NT2/D1 (cell line): ENCODE data around the gene ABCB11.

Source experiments
- DNase-seq: peaks from one replicate; pipeline ENCODE4 v3.0.0-alpha.2; 2011; ENCODE audit warnings: low read depth, low spot score
- H3K27me3 ChIP-seq: 2 replicates; pipeline ENCODE4 v1.6.0; 2011; ENCODE audit warnings: mild to moderate bottlenecking; ENCODE audit not compliant: insufficient read length, insufficient read depth
- H3K36me3 ChIP-seq: 2 replicates; pipeline ENCODE4 v1.6.1; 2011; ENCODE audit warnings: mild to moderate bottlenecking, low read length, mixed read lengths; ENCODE audit not compliant: insufficient read depth, insufficient read length
- H3K4me1 ChIP-seq: 2 replicates; pipeline ENCODE4 v1.5.1; 2011; ENCODE audit not compliant: insufficient read depth, insufficient read length
- H3K4me3 ChIP-seq: 2 replicates; pipeline ENCODE4 v1.5.1; 2011; ENCODE audit warnings: low read depth; ENCODE audit not compliant: insufficient read length
- H3K9ac ChIP-seq: 2 replicates; pipeline ENCODE4 v1.6.0; 2011; ENCODE audit warnings: low read depth; ENCODE audit not compliant: insufficient read length
- H3K9me3 ChIP-seq: 2 replicates; pipeline ENCODE4 v1.5.1; 2011; ENCODE audit warnings: mild to moderate bottlenecking, low read length; ENCODE audit not compliant: insufficient read depth
- SUZ12 ChIP-seq: IDR thresholded peaks from 2 replicates; pipeline ENCODE4 v1.6.1; 2011; ENCODE audit not compliant: insufficient read length, insufficient read depth; ENCODE audit errors: extremely low read depth
- YY1 ChIP-seq: IDR thresholded peaks from 2 replicates; pipeline ENCODE4 v1.6.1; 2011; ENCODE audit not compliant: insufficient read length, insufficient read depth
- ZNF274 ChIP-seq: IDR thresholded peaks from 2 replicates; pipeline ENCODE4 v1.6.1; 2011; ENCODE audit warnings: mild to moderate bottlenecking, low read depth, low read length

ABCB11 gene

DNA sequence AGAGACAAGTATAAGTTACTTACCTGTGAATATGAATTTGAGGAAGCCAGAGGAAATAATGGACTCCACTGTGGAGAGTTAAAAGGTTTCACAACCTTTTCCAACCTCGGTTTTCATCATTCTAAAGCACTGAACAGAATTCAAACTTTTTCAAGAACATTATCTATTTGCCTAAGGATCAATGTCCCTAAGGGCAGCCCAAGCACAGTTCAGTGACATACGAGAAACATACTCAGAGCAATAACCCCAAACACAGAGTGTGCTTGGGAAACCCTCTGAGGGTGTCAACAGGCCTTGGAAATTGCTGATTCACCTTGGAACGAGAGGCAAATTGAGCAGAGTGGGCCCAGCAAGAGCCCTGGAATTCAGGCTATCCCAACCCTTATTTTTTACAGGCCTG lies at the start of gene ABCB11:
Gene ABCB11, minus strand, starts transcription at position 123 of the 400 bp plus-strand sequence. CDS start 13,199 bp downstream, outside the sequence.
- Histone ChIP-seq H3K27me3 (no peaks in the 10 kb centered on the region), H3K9ac (no peak within 1 kb of the TSS), H3K4me1 (no peaks in the 10 kb centered on the region), H3K4me3 (no peak within 1 kb of the TSS), H3K36me3 (no peaks in the 10 kb centered on the region), H3K9me3 (no peaks in the 10 kb centered on the region)
- no peak for DNase-seq
- TF ChIP-seq SUZ12 = no peak
- TF ChIP-seq ZNF274 = no peak
- TF ChIP-seq YY1 = no peak

DNA sequence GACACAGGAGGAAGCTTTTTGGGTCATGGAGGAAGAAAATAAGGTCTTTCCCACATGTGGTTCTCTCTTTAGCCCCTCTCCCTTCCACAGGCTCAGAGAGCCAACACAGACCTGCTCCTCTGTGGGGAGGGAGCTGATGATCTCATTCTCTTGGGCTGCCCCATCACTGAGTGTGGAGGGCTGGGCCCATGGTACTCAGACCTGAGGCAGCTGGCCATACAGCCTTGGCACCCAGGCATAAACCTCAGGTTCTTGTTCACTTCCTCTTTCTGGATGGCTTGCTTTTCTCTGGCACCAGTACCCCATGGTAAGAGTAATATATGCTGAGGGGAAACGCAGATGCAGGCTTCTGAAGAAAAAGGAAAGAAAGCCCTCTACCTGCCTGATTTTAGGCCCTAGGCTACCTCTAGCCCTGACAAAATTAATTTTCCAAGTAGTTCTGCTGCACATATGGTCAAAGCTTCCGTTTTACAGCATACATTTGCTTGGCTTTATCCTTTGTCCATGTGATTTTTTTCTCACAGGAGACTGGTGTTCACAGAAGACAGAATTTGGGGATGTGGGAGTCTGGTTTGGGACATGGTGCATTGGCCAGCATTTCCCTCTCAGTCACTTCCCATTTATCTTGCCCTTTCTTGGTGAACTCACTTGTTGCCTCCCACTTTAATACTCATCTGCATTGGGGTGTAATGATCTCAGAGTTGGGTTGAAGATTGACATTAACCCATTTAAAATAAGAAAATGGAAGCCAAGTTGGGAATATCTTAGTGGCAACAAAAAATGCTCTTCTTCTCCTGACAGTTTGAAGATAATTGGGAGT lies 49.3 kb upstream of the ABCB11 start:
- no peaks in the 10 kb centered on the region for H3K36me3 ChIP-seq
- no peaks in the 10 kb centered on the region for H3K4me1 ChIP-seq
- no peak for DNase-seq
- no peaks in the 10 kb centered on the region for H3K9me3 ChIP-seq
- TF ChIP-seq ZNF274 (no peak), YY1 (no peak), SUZ12 (no peak)
- no peak overlapping the region for H3K9ac ChIP-seq
- no peaks in the 10 kb centered on the region for H3K27me3 ChIP-seq
- no peak overlapping the region for H3K4me3 ChIP-seq

DNA sequence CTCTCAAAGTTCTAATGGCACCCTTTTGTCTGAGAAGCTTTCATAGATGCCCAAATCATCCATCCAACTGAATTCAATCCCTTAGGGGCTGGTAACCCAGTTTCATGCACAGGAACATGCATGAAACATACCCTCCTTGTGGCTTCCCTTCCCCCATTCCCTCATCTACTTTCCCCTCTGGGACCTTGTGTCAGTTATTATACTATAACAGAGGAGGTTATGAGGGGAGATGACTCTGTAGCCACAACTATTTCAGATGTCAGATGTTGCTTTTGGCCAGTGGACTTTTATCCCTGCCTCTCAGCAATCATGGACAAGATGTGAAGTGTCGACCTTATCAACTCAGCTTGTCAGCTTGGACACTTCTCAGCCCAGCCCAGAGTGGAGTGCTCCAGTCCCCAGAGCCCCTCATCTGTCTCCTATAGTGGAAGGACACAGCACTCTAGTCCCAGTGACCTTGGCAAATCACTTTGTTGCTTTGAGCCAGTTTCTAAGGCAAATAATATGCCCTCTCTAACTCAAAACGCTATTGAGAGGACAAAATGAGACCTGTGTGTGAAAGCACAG lies 46.6 kb upstream of the ABCB11 start:
- Histone ChIP-seq H3K9me3 (no peaks in the 10 kb centered on the region), H3K27me3 (no peaks in the 10 kb centered on the region), H3K36me3 (no peaks in the 10 kb centered on the region), H3K4me3 (no peak overlapping the region), H3K4me1 (no peaks in the 10 kb centered on the region), H3K9ac (no peak overlapping the region)
- TF ChIP-seq ZNF274 = no peak
- no peak for TF ChIP-seq SUZ12
- TF ChIP-seq YY1 = no peak
- no peak for DNase-seq

DNA sequence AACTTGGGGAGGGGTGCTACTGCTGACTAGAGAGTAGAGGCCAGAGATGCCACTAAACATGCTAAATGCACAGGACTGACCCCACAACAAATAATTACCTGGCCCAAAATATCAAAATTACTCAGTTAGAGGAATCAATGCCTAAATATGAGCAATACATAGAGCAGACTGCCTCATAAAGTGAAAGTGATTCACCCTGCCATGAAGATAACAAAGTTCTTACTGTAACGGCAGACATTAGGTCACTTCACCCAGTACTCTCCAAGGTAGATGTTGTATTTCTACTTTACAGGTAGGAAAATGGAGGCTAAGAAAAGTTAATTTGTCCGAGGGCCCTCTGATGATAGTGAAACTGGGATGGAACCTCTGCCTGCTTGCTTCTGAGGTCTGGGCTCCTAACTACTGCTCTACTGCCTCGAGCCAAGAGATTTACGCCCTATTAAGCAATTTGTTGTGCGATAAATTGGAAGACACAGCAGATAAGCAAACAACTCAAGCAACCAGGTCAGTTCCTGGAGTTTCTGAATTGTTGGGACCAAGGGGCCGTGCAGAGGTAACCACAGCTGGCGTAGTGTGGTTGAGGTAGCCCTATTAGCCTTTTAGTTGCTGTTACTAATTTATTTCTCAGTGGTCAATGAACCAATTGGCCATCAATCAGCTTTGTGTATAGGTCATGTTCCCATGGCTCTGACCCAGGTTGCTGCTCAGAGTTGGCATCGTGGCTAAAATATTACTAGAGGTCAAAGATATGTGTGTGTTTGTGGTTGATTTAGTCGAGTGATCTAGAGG lies 43.0 kb upstream of the ABCB11 start:
- Histone ChIP-seq H3K36me3 (no peaks in the 10 kb centered on the region), H3K27me3 (no peaks in the 10 kb centered on the region), H3K4me1 (no peaks in the 10 kb centered on the region), H3K9ac (no peak overlapping the region), H3K4me3 (no peak overlapping the region), H3K9me3 (no peaks in the 10 kb centered on the region)
- no peak for TF ChIP-seq YY1
- no peak for TF ChIP-seq SUZ12
- DNase-seq = no peak

DNA sequence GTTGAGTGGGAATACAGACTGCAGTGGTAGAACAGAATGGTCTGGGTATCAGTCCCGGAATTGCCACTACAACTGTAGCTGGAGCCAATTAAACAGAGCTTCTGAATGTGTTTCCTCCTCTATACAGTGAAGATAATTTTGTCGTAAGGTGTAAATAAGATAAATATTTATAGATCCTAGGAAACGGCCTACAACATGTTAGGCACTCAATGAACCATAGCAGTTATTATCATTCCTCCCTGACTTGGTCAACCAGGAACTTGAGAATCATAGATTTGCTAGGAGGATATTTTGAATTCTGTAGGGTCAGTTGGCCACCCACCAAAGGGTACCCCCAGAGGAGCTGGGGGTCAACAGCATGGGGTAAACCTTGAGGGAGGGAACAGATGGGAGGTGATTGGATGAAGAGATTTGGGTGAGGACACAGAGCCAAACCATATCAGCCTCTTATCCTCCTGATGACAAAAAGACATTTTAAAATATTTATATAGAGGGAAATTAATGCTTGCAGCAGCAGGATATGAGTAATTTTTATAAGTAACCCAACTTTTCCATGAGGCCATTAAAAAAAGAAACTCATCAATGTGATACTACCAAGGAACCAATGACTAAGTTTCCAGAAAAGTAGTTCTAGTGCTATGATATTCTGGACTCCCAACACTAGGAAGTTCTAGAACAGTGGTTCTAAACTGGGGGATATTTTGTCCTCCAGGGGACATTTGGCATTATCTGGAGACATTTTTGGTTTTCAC lies 42.3 kb upstream of the ABCB11 start:
- Histone ChIP-seq H3K36me3 (no peaks in the 10 kb centered on the region), H3K27me3 (no peaks in the 10 kb centered on the region), H3K9me3 (no peaks in the 10 kb centered on the region), H3K9ac (no peak overlapping the region), H3K4me3 (no peak overlapping the region), H3K4me1 (no peaks in the 10 kb centered on the region)
- no peak for DNase-seq
- TF ChIP-seq ZNF274 = no peak
- TF ChIP-seq SUZ12 = no peak
- TF ChIP-seq YY1 = no peak

DNA sequence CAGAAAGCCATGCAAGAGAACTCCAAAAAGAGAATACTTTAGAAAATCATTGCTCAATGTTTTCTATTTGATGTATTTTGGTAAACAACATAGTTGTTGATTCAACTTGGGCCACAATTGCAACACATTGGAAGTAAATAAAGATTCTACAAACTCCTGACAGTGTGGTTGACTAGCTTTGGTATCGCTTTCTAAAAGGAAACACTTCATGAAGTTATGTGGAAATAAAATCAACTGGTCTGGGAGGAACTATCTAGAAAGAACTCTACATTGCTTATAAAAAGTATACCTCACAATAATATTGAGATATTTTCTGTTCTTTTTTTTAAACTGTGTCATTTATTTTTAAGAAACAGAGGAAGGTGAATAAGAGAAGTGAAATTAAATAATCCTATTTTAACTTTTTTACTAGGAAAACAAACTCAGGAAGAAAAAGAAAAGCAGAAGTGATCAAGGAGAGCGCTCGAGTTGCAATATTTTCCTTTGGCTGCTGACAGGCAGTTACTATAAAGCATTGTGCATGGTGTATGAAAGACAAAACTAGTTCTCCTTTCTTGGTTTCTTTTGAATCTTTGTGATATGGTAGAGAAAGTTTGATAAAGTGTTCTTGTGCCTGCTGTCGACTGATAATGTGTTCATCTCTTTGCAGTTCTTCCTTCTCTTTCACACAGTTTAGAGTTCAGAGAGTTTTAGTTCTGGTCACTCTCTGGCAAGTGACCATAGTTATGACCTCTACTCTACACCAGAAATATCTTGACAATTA lies 41.2 kb upstream of the ABCB11 start:
- Histone ChIP-seq H3K4me1 (no peaks in the 10 kb centered on the region), H3K36me3 (no peaks in the 10 kb centered on the region), H3K9me3 (no peaks in the 10 kb centered on the region), H3K9ac (no peak overlapping the region), H3K4me3 (no peak overlapping the region), H3K27me3 (no peaks in the 10 kb centered on the region)
- no peak for TF ChIP-seq SUZ12
- TF ChIP-seq YY1 = no peak
- TF ChIP-seq ZNF274 = no peak
- DNase-seq = no peak
